Measurements from ENCODE around the gene KCNT2.

The KCNT2 gene

DNA sequence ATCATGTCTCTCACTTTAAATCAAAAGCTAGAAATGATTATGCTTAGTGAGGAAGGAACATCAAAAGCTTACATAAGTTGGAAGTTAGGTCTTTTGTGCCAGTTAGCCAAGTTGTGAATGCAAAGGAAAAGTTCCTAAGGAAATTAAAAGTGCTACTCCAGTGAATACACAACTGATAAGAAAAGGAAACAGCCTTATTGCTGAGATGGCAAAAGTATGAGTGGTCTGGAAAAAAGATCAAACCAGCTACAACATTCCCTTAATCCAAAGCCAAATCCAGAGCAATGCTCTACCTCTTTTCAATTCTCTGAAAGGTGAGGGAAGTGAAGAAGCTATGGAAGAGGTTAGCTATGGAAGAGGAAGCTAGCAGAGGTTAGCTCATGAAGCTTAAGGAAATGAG is 378.7 kb downstream of the KCNT2 start:
- DNase-seq: no peak
- TF ChIP-seq, protein P1, sequence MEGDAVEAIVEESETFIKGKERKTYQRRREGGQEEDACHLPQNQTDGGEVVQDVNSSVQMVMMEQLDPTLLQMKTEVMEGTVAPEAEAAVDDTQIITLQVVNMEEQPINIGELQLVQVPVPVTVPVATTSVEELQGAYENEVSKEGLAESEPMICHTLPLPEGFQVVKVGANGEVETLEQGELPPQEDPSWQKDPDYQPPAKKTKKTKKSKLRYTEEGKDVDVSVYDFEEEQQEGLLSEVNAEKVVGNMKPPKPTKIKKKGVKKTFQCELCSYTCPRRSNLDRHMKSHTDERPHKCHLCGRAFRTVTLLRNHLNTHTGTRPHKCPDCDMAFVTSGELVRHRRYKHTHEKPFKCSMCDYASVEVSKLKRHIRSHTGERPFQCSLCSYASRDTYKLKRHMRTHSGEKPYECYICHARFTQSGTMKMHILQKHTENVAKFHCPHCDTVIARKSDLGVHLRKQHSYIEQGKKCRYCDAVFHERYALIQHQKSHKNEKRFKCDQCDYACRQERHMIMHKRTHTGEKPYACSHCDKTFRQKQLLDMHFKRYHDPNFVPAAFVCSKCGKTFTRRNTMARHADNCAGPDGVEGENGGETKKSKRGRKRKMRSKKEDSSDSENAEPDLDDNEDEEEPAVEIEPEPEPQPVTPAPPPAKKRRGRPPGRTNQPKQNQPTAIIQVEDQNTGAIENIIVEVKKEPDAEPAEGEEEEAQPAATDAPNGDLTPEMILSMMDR (IDR thresholded peaks at IDR 0.05; ENCODE audit: low read depth, low read length): no peak
- Histone ChIP-seq H3K27ac (no peak overlapping the region), H3K4me3 (ENCODE audit: low read depth, low read length) (no peak overlapping the region), H3K27me3 (ENCODE audit: insufficient read depth, low read depth, severe bottlenecking) (no peaks in the 10 kb centered on the region), H3K36me3 (peaks cover 5% of the 10 kb centered on the region; the same call in 1 of the 2 replicates), H3K9me3 (ENCODE audit: severe bottlenecking) (no peaks in the 10 kb centered on the region)

DNA sequence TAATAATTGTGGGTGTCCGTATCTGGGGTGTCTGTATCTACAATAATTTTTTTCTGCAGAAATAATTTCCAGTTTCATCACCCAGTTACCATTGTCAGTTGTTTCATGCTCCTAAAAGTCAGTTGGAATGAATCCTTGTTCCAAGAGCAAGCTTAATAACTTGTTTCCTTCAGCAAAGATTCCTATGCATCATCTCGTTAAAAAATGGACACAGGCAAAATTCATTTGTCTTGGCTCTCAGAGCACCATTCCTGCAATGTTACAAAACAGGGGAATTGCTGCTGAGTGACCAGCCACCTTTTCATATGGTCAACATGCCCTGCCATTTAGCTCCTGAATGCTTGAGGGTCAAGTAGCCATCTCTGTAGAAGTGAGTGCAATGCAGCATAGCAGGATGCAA is 393.4 kb downstream of the KCNT2 start:
- TF ChIP-seq, protein P1 (IDR thresholded peaks at IDR 0.05; ENCODE audit: low read depth, low read length): no peak
- H3K4me3 ChIP-seq (ENCODE audit: low read depth, low read length): no peak overlapping the region
- no peak overlapping the region for H3K27ac ChIP-seq
- no peaks in the 10 kb centered on the region for H3K27me3 ChIP-seq (ENCODE audit: insufficient read depth, low read depth, severe bottlenecking)
- no peaks in the 10 kb centered on the region for H3K36me3 ChIP-seq
- DNase-seq: no peak
- H3K9me3 ChIP-seq (ENCODE audit: severe bottlenecking): no peaks in the 10 kb centered on the region

DNA sequence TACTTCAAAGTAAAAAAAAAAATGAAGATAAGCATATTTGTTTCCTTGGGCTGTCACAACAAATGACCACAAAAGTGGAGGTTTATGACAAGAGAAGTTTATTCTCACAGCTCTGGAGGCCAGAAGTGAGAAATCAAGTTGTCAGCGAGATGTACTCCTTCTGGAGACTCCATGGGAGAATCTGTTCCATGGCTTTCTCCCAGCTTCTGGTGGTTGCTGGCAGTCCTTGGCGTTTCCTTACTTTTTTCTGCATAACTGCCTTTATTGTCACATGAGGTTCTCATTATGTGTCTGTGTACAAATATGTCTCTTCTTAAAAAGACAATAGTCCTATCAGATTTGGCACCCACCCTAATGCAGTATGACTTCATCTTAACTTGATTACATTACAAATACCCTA is 398.3 kb downstream of the KCNT2 start:
- H3K27me3 ChIP-seq (ENCODE audit: insufficient read depth, low read depth, severe bottlenecking): no peaks in the 10 kb centered on the region
- H3K36me3 ChIP-seq: no peaks in the 10 kb centered on the region
- no peak overlapping the region for H3K4me3 ChIP-seq (ENCODE audit: low read depth, low read length)
- H3K9me3 ChIP-seq (ENCODE audit: severe bottlenecking): no peaks in the 10 kb centered on the region
- H3K27ac ChIP-seq: no peak overlapping the region
- TF ChIP-seq, protein P1 (IDR thresholded peaks at IDR 0.05; ENCODE audit: low read depth, low read length): no peak
- no peak for DNase-seq

DNA sequence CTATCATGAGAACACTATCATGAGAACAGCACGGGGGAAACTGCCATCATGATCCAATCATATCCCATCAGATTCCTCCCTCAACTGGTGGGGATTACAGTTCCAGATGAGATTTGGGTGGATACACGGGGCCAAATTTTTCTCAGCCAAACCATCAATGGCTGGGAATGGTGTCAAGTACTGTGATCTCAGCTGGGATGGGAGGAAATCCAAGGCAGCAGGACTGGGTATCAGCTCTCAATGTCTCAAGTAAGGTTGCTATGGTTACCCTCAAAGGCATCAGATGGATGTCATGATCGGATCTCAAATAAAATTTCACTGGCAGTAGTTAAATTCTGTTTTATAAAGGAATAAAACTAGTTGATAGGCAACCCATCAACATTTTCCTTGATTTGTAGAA is 399.0 kb downstream of the KCNT2 start:
- H3K4me3 ChIP-seq (ENCODE audit: low read depth, low read length): no peak overlapping the region
- TF ChIP-seq, protein P1 (IDR thresholded peaks at IDR 0.05; ENCODE audit: low read depth, low read length): no peak
- H3K36me3 ChIP-seq: no peaks in the 10 kb centered on the region
- no peak for DNase-seq
- H3K27me3 ChIP-seq (ENCODE audit: insufficient read depth, low read depth, severe bottlenecking): no peaks in the 10 kb centered on the region
- no peak overlapping the region for H3K27ac ChIP-seq
- H3K9me3 ChIP-seq (ENCODE audit: severe bottlenecking): no peaks in the 10 kb centered on the region

DNA sequence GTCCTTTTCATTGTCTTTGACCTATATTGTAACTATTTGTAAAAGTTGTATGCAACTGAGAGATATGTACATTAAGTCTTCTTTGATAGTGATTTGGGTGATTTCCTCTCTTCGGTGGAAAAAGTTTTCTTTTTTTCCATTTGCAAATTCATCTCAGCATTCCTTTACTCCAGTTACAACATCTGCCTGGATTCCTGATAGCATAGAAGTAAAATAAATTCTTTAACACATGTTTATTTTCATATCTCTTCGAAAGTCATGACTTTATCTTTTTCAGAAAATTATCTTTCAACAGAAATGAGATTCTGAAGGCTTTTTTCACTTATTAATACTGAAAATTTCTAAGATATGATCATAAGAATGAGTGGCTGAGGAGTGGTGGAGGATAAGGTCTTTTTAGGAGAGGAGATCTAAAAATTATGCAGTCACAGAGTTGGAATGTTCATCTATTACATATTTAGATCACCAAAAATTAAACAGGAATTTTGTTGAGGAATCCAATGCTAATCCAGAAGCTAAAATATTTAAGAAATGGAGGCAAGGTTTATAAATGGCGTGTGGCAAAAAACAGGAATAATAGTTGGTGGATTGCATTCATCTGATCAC is 400.5 kb downstream of the KCNT2 start:
- Histone ChIP-seq H3K27me3 (ENCODE audit: insufficient read depth, low read depth, severe bottlenecking) (no peaks in the 10 kb centered on the region), H3K4me3 (ENCODE audit: low read depth, low read length) (no peak overlapping the region), H3K9me3 (ENCODE audit: severe bottlenecking) (no peaks in the 10 kb centered on the region), H3K36me3 (no peaks in the 10 kb centered on the region), H3K27ac (no peak overlapping the region)
- DNase-seq: no peak
- TF ChIP-seq, protein P1 (IDR thresholded peaks at IDR 0.05; ENCODE audit: low read depth, low read length): no peak

DNA sequence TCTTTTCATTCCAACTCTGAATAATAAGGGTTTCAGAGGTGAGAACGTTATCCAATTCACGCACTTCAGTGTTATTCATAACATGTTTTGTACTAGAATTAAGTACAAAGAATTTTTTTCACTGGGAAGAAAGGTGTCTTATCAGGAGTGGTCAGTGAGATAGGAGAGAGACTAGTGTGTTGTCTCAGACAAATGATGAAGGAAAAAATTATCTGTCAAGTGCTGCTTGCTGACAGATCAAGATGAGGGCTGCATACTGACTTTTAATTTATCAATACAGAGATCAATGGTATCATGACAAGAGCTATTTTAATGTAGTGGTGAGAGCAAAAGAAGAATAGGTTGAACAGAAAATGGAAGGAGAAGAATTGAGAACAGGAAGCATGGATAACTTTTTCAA is 402.4 kb downstream of the KCNT2 start:
- Histone ChIP-seq H3K4me3 (ENCODE audit: low read depth, low read length) (no peak overlapping the region), H3K36me3 (no peaks in the 10 kb centered on the region), H3K27me3 (ENCODE audit: insufficient read depth, low read depth, severe bottlenecking) (no peaks in the 10 kb centered on the region), H3K9me3 (ENCODE audit: severe bottlenecking) (no peaks in the 10 kb centered on the region), H3K27ac (no peak overlapping the region)
- no peak for DNase-seq
- TF ChIP-seq, protein P1 (IDR thresholded peaks at IDR 0.05; ENCODE audit: low read depth, low read length): no peak

Measured in WERI-Rb-1 (cell line).